Upper lobe of left lung (tissue), 6 donors: ENCODE data around the gene UPK3A. TPM values are rescaled to one million over a fixed set of nuclear protein-coding genes. Genes with fewer than 3 reads are reported as not detected.

Experiments used
- ATAC-seq, 2 donors: fragments of 200-7000 bp; cut with Tn5 transposase; one replicate each; pipeline ENCODE4 v1.9.1; 2022; ENCODE audit warnings: mild to moderate bottlenecking in 2 of 2, moderate library complexity in 2 of 2; ENCODE audit not compliant: low FRiP score in 2 of 2
- DNase-seq, 2 donors: peaks; one replicate each; pipeline ENCODE4 v3.0.0-alpha.2; 2019 to 2020
- H3K27ac ChIP-seq, 4 donors: fragments of 200-600 bp; sonication (generic); one replicate each; pipeline ENCODE4 v1.5.1; 2016 to 2019
- H3K27me3 ChIP-seq, 4 donors: fragments of 200-600 bp; sonication (generic); one replicate each; pipeline ENCODE4 v1.5.1; 2017 to 2019
- H3K36me3 ChIP-seq, 4 donors: fragments of 200-600 bp; sonication (generic); one replicate each; pipeline ENCODE4 v1.5.1; 2016 to 2019
- H3K4me1 ChIP-seq, 4 donors: fragments of 200-600 bp; sonication (generic); one replicate each; pipeline ENCODE4 v1.5.1; 2018 to 2019
- H3K4me3 ChIP-seq, 4 donors: fragments of 200-600 bp; sonication (generic); one replicate each; pipeline ENCODE4 v1.5.1; 2017 to 2019; ENCODE audit warnings: mild to moderate bottlenecking in 2 of 4, moderate library complexity in 1 of 4
- H3K9me3 ChIP-seq, 4 donors: fragments of 200-600 bp; sonication (generic); one replicate each; pipeline ENCODE4 v1.5.1; 2018 to 2019
- EP300 ChIP-seq, 4 donors: sonication (generic); formaldehyde crosslinking; IDR thresholded peaks; one replicate each; pipeline ENCODE4 v1.5.1; 2017; ENCODE audit warnings: antibody characterized with exemption in 4 of 4, control low read depth in 2 of 4
- POLR2A ChIP-seq, 4 donors: fragments of 450-650 bp; IDR thresholded peaks; one replicate each; pipeline ENCODE4 v1.5.1; 2016 to 2017; ENCODE audit warnings: antibody characterized with exemption in 4 of 4, mild to moderate bottlenecking in 2 of 4
- POLR2AphosphoS5 ChIP-seq, 2 donors: sonication (generic); formaldehyde crosslinking; IDR thresholded peaks; one replicate each; pipeline ENCODE4 v1.5.1; 2017; ENCODE audit warnings: antibody characterized with exemption in 2 of 2
- WGBS, 2 donors: methylation state at CpG; one replicate each; pipeline ENCODE4 v1.1.5; 2017 to 2018; 5-methylcytosine and 5-hydroxymethylcytosine counted together
- total RNA-seq, 6 donors: library from RNA; depleted of rRNA in 4 of 6; stranded (reverse); fragments of >200 nt in 4 of 6; gene quantifications; one replicate each; pipeline versions ENCODE4 v1.1.0 to v1.2.1, GENCODE V29; 2016 to 2021
- TF ChIP-seq, protein P1 (sequence below), 6 experiments: fragments of 450-650 bp in 4 of 6; fragments of 200-600 bp in 2 of 6; sonication (generic) in 2 of 6; IDR thresholded peaks; one replicate each; pipeline ENCODE4 v1.5.1; 2016 to 2019; ENCODE audit warnings: antibody characterized with exemption in 6 of 6
- donor health status: DM: no; HTN: no; CAD: no; lungs with moderate emphysema.
- donor health status: DM: no; HTN: yes; CAD: no; lungs with severe emphysema.

UPK3A gene
- total RNA-seq, 6 donors from 2014 or later = 0.44 TPM; not detected in 5

DNA sequence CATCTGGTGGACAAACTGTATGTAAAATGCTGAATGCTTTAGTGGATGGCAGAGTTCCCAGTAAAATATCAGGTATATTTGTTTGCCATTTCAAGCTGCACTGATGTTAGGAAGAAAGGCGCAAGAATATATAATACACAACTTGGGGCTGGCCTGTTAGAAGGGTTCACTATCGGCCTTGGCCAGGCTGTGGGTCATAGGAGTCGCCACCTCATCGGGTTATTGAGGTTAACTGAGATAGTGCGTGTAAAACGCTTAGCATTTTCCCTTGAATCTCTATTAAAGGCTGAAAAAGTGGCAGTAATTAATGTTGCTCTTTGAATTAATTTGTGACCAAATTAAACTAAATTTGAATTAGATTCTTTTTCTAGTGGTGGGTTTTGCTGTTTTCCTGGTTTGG lies 30.0 kb downstream of the UPK3A start:
- Histone ChIP-seq H3K27ac (peak overlapping the region in 1 of 4 donors; percentile 27), H3K4me1 (peaks cover 24 to 47% (median 39%) of the 10 kb centered on the region in 4 donors), H3K27me3 (no peaks in the 10 kb centered on the region), H3K36me3 (no peaks in the 10 kb centered on the region), H3K9me3 (no peaks in the 10 kb centered on the region), H3K4me3 (no peak overlapping the region)
- TF ChIP-seq, protein P1, sequence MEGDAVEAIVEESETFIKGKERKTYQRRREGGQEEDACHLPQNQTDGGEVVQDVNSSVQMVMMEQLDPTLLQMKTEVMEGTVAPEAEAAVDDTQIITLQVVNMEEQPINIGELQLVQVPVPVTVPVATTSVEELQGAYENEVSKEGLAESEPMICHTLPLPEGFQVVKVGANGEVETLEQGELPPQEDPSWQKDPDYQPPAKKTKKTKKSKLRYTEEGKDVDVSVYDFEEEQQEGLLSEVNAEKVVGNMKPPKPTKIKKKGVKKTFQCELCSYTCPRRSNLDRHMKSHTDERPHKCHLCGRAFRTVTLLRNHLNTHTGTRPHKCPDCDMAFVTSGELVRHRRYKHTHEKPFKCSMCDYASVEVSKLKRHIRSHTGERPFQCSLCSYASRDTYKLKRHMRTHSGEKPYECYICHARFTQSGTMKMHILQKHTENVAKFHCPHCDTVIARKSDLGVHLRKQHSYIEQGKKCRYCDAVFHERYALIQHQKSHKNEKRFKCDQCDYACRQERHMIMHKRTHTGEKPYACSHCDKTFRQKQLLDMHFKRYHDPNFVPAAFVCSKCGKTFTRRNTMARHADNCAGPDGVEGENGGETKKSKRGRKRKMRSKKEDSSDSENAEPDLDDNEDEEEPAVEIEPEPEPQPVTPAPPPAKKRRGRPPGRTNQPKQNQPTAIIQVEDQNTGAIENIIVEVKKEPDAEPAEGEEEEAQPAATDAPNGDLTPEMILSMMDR (IDR thresholded peaks at IDR 0.05) = no peak
- TF ChIP-seq EP300 (IDR thresholded peaks at IDR 0.05) (no peak), POLR2AphosphoS5 (IDR thresholded peaks at IDR 0.05) (no peak), POLR2A (IDR thresholded peaks at IDR 0.05) (no peak)
- WGBS, 2 donors = 95 to 96% methylated on average over 6 of the region's 6 CpGs
- no peak for DNase-seq
- no peak for ATAC-seq

DNA sequence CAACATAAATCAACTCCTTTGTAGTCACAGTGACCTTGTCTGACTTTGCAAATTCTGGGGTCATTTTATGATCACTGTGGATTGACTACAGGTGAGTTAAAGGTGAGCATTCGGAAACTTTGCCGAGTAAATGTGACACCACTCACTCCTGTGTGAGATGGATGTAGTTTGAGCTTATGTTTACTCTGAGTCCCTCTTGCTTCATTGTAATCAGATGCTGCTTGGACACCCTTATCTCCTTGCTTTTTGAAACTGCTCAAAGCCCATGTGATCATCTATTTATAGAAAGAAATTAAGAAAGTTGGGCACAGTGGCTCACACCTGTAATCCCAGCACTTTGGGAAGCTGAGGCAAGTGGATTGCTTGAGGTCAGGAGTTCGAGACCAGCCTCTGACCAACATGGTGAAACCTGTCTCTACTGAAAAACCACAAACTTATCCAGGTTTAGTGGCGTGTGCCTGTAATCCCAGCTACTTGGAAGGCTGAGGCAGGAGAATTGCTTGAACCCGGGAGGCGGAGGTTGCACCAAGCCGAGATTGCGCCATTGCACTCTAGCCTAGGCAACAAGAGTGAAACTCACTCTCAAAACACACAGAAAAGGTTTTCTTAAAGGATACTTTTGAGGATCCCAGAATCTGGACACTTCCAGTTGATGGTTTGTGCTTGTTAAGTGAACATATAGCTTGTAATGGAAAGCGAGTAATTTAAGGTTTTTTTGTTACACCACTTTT lies 32.2 kb downstream of the UPK3A start:
- no peaks in the 10 kb centered on the region for H3K9me3 ChIP-seq
- no peak for TF ChIP-seq EP300 (IDR thresholded peaks at IDR 0.05)
- TF ChIP-seq POLR2A (IDR thresholded peaks at IDR 0.05) = no peak
- TF ChIP-seq, protein P1 (IDR thresholded peaks at IDR 0.05) = no peak
- TF ChIP-seq POLR2AphosphoS5 (IDR thresholded peaks at IDR 0.05) = no peak
- DNase-seq (no peak), ATAC-seq (no peak)
- H3K4me1 ChIP-seq = peaks cover 9 to 35% (median 32%) of the 10 kb centered on the region in 4 donors
- H3K4me3 ChIP-seq = no peak overlapping the region
- no peaks in the 10 kb centered on the region for H3K36me3 ChIP-seq
- WGBS, 2 donors = 85 to 86% methylated on average over 9 of the region's 9 CpGs
- no peaks in the 10 kb centered on the region for H3K27me3 ChIP-seq
- peak overlapping the region in 3 of 4 donors; percentile 69 to 79 (median 73) for H3K27ac ChIP-seq

DNA sequence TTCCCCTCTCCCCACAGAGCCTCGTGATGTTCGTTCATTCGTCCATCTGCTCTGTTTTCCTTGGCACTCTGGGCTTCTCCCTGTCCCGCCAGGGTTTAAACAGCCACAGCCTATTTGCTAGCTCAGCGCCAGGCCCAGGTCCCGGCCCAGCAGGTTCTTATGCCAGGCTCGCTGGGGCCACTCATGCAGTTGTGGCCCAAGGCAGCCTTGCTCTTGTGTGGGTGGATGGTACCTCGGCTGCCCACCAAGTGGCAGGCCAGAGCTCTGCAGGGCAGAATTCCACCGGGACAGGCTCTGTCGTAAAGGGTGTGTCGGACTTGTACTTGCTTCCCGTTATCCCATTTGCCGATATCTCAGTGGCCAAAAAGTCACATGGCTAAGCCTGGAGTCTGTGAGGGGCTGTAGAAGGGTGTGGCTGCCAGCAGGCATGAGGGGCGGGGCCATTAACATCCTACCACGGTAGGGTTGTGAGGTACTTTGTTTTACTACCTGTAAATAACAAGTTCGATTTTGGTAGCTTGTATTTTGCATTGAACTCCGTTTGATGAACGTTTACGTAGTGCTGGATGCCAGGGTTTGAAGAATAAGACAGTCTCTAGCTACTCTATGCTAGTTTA lies 32.9 kb downstream of the UPK3A start:
- Histone ChIP-seq H3K9me3 (no peaks in the 10 kb centered on the region), H3K4me1 (peaks cover 9 to 35% (median 32%) of the 10 kb centered on the region in 4 donors), H3K4me3 (no peak overlapping the region), H3K36me3 (peaks cover 0 to 5% (median 2%) of the 10 kb centered on the region in 4 donors), H3K27me3 (no peaks in the 10 kb centered on the region), H3K27ac (peak overlapping the region; percentile 69 to 79 (median 74))
- peak; percentile 57 to 70 for ATAC-seq
- TF ChIP-seq POLR2A (IDR thresholded peaks at IDR 0.05) = peak in 1 of 4 donors; percentile 19
- TF ChIP-seq EP300 (IDR thresholded peaks at IDR 0.05) = peak in 1 of 4 donors; percentile 14
- TF ChIP-seq, protein P1 (IDR thresholded peaks at IDR 0.05) = peak; percentile 24 to 71 (median 44)
- peak in 1 of 2 donors; percentile 55 for TF ChIP-seq POLR2AphosphoS5 (IDR thresholded peaks at IDR 0.05)
- WGBS, 2 donors = 53 to 56% methylated on average over 16 to 19 of the region's 19 CpGs
- DNase-seq = peak in 1 of 2 donors; percentile 47

GRCh38 chr22:45318168-45318557 lies 33.4 kb downstream of the UPK3A start:
- TF ChIP-seq POLR2AphosphoS5 (IDR thresholded peaks at IDR 0.05) (no peak), POLR2A (IDR thresholded peaks at IDR 0.05) (no peak), EP300 (IDR thresholded peaks at IDR 0.05) (no peak)
- TF ChIP-seq, protein P1 (IDR thresholded peaks at IDR 0.05) = no peak
- peaks cover 9 to 35% (median 32%) of the 10 kb centered on the region in 4 donors for H3K4me1 ChIP-seq
- H3K9me3 ChIP-seq = no peaks in the 10 kb centered on the region
- H3K4me3 ChIP-seq = peak overlapping the region in 1 of 4 donors; percentile 3
- H3K27me3 ChIP-seq = no peaks in the 10 kb centered on the region
- ATAC-seq (peak in 1 of 2 donors; percentile 80), DNase-seq (peak in 1 of 2 donors; percentile 65)
- peak overlapping the region; percentile 69 to 79 (median 74) for H3K27ac ChIP-seq
- H3K36me3 ChIP-seq = peaks cover 1 to 9% (median 6%) of the 10 kb centered on the region in 4 donors
- 7 to 11% methylated on average over 8 of the region's 8 CpGs for WGBS, 2 donors
